Aorta (tissue), 5 donors: ENCODE results near the gene EIPR1. TPM values are rescaled to one million over a fixed set of nuclear protein-coding genes. Genes with fewer than 3 reads are reported as not detected.

Experiments
- ATAC-seq: fragments of 200-7000 bp; cut with Tn5 transposase; one replicate; pipeline ENCODE4 v1.9.1; 2022; ENCODE audit warnings: moderate library complexity; ENCODE audit not compliant: low FRiP score
- DNase-seq, 2 donors: peaks; one replicate each; pipeline ENCODE4 v3.0.0-alpha.2; 2020
- H3K27ac ChIP-seq, 2 donors: one replicate each; pipeline ENCODE4 v1.5.1; 2013; ENCODE audit warnings: low read length in 2 of 2, mild to moderate bottlenecking in 2 of 2, moderate library complexity in 2 of 2, control low read depth in 1 of 2, inconsistent platforms in 1 of 2, low read depth in 1 of 2
- H3K27me3 ChIP-seq, 2 donors: one replicate each; pipeline ENCODE4 v1.6.1; 2013; ENCODE audit warnings: control low read depth in 1 of 2, low read length in 1 of 2, mild to moderate bottlenecking in 1 of 2, moderate library complexity in 1 of 2; ENCODE audit not compliant: insufficient read depth in 2 of 2, control insufficient read depth in 1 of 2
- H3K36me3 ChIP-seq, 2 donors: one replicate each; pipeline ENCODE4 v1.6.1; 2013; ENCODE audit warnings: control low read depth in 1 of 2, low read length in 1 of 2, mild to moderate bottlenecking in 1 of 2; ENCODE audit not compliant: insufficient read depth in 2 of 2, control insufficient read depth in 1 of 2
- H3K4me1 ChIP-seq, 2 donors: one replicate each; pipeline ENCODE4 v1.6.1; 2013; ENCODE audit warnings: low read length in 2 of 2, control low read depth in 1 of 2, mild to moderate bottlenecking in 1 of 2, moderate library complexity in 1 of 2; ENCODE audit not compliant: insufficient read depth in 2 of 2, control insufficient read depth in 1 of 2
- H3K4me3 ChIP-seq, 2 donors: one replicate each; pipeline ENCODE4 v1.5.1; 2013; ENCODE audit warnings: low read length in 2 of 2, control low read depth in 1 of 2, mild to moderate bottlenecking in 1 of 2
- H3K9me3 ChIP-seq: one replicate; pipeline ENCODE4 v1.6.1; 2013; ENCODE audit warnings: mild to moderate bottlenecking, low read length; ENCODE audit not compliant: control insufficient read depth
- WGBS, 2 donors: extraction: QIAGEN DNeasy Blood & Tissue Kit; methylation state at CpG; one replicate each; pipeline ENCODE4 v1.1.7; 2013; 5-methylcytosine and 5-hydroxymethylcytosine counted together
- intact Hi-C, 2 donors: fragments of 100-400 bp; cut with DNase I; formaldehyde crosslinking; loops; one replicate each; pipeline versions ENCODE4 v1.14.2 to v1.15.0; 2022
- polyA plus RNA-seq, 2 donors: library from polyadenylated mRNA; stranded (reverse); fragments of 200-250 nt; gene quantifications; one replicate each; pipeline ENCODE4 v1.2.3, GENCODE V29; 2013
- total RNA-seq, 2 donors: library from RNA; stranded (reverse); fragmentation: NEBNext Ultra II Directional; extraction: Animal tissue kit (Norgen Biotek cat#: 25700); gene quantifications; one replicate each; pipeline ENCODE4 v1.2.1, GENCODE V29; 2021
- donor health status: healthy with polysubstance abuse.
- donor health status: Bipolar disorder and iron deficiency.
- donor health status: DM: no; HTN: no; CAD: no.
- donor health status: DM: no; HTN: no; CAD: no.
- donor health status: DM: yes; HTN: yes; CAD: no.

EIPR1 gene
- total and polyA plus RNA-seq, 4 donors: 9.7 to 13.7 (median 10.0) TPM

- Histone ChIP-seq H3K4me1 (no peaks in the 10 kb centered on the region), H3K36me3 (peaks cover 0 to 2% of the 10 kb centered on the region in 2 donors), H3K27ac (no peak overlapping the region), H3K4me3 (no peak overlapping the region), H3K27me3 (no peaks in the 10 kb centered on the region), H3K9me3 (no peaks in the 10 kb centered on the region)
- DNase-seq (no peak), ATAC-seq (no peak)
- intact Hi-C loops: no loop called here
- 83 to 85% methylated on average over 20 of the region's 20 CpGs for WGBS, 2 donors
Measured at GRCh38 chr2:3265981-3266924, 111.4 kb downstream of the EIPR1 start.

GRCh38 chr2:3265471-3265870 is 112.1 kb downstream of the EIPR1 start:
- no peaks in the 10 kb centered on the region for H3K4me1 ChIP-seq
- ATAC-seq (no peak), DNase-seq (no peak)
- no peaks in the 10 kb centered on the region for H3K9me3 ChIP-seq
- 90 to 93% methylated on average over 8 of the region's 8 CpGs for WGBS, 2 donors
- H3K27me3 ChIP-seq: no peaks in the 10 kb centered on the region
- peaks cover 0 to 2% of the 10 kb centered on the region in 2 donors for H3K36me3 ChIP-seq
- no peak overlapping the region for H3K4me3 ChIP-seq
- intact Hi-C loops: no loop called here
- H3K27ac ChIP-seq: no peak overlapping the region

- WGBS, 2 donors: 83 to 88% methylated on average over 12 of the region's 12 CpGs
- Histone ChIP-seq H3K27ac (no peak overlapping the region), H3K36me3 (peaks cover 0 to 2% of the 10 kb centered on the region in 2 donors), H3K9me3 (no peaks in the 10 kb centered on the region), H3K4me3 (no peak overlapping the region), H3K27me3 (no peaks in the 10 kb centered on the region), H3K4me1 (no peaks in the 10 kb centered on the region)
- intact Hi-C loops: no loop called here
- peak in 1 of 2 donors; percentile 78 for DNase-seq
- no peak for ATAC-seq
Measured at GRCh38 chr2:3264010-3264744, 113.4 kb downstream of the EIPR1 start.

- Histone ChIP-seq H3K4me3 (no peak overlapping the region), H3K36me3 (peaks cover 0 to 2% of the 10 kb centered on the region in 2 donors), H3K9me3 (no peaks in the 10 kb centered on the region), H3K27ac (no peak overlapping the region), H3K4me1 (no peaks in the 10 kb centered on the region), H3K27me3 (no peaks in the 10 kb centered on the region)
- DNase-seq: no peak
- 95 to 97% methylated on average over 16 of the region's 16 CpGs for WGBS, 2 donors
- ATAC-seq: no peak
- intact Hi-C loops: no loop called here
Measured at GRCh38 chr2:3263487-3263886, 114.1 kb downstream of the EIPR1 start.

- Histone ChIP-seq H3K4me3 (no peak overlapping the region), H3K9me3 (no peaks in the 10 kb centered on the region), H3K4me1 (no peaks in the 10 kb centered on the region), H3K27me3 (no peaks in the 10 kb centered on the region), H3K36me3 (peaks cover 0 to 2% of the 10 kb centered on the region in 2 donors), H3K27ac (no peak overlapping the region)
- ATAC-seq (no peak), DNase-seq (no peak)
- WGBS, 2 donors: 94 to 97% methylated on average over 18 of the region's 18 CpGs
- intact Hi-C loops: no loop called here
Measured at GRCh38 chr2:3262437-3263388, 114.9 kb downstream of the EIPR1 start.

GRCh38 chr2:3261511-3261910 is 116.1 kb downstream of the EIPR1 start:
- intact Hi-C loops: no loop called here
- Histone ChIP-seq H3K4me1 (no peaks in the 10 kb centered on the region), H3K27ac (no peak overlapping the region), H3K9me3 (no peaks in the 10 kb centered on the region), H3K36me3 (peaks cover 0 to 4% of the 10 kb centered on the region in 2 donors), H3K4me3 (no peak overlapping the region), H3K27me3 (no peaks in the 10 kb centered on the region)
- 98 to 99% methylated on average over 8 of the region's 8 CpGs for WGBS, 2 donors
- DNase-seq (no peak), ATAC-seq (no peak)

- H3K27ac ChIP-seq: no peak overlapping the region
- ATAC-seq: no peak
Measured at GRCh38 chr2:3260959-3261358, 116.7 kb downstream of the EIPR1 start.

GRCh38 chr2:3257826-3258225 is 119.8 kb downstream of the EIPR1 start:
- no peaks in the 10 kb centered on the region for H3K4me1 ChIP-seq
- DNase-seq (no peak), ATAC-seq (no peak)
- WGBS, 2 donors: 96 to 98% methylated on average over 8 of the region's 8 CpGs
- intact Hi-C loops: no loop called here
- no peaks in the 10 kb centered on the region for H3K9me3 ChIP-seq
- no peak overlapping the region for H3K27ac ChIP-seq
- no peak overlapping the region for H3K4me3 ChIP-seq
- H3K36me3 ChIP-seq: peaks cover 0 to 4% of the 10 kb centered on the region in 2 donors
- no peaks in the 10 kb centered on the region for H3K27me3 ChIP-seq

More at GRCh38 chr2:3260959-3261358, 116.7 kb downstream of the EIPR1 start:
- Histone ChIP-seq H3K27me3 (no peaks in the 10 kb centered on the region), H3K4me1 (no peaks in the 10 kb centered on the region), H3K36me3 (peaks cover 0 to 4% of the 10 kb centered on the region in 2 donors), H3K9me3 (no peaks in the 10 kb centered on the region), H3K4me3 (no peak overlapping the region)
- WGBS, 2 donors: 88 to 92% methylated on average over 6 of the region's 6 CpGs
- intact Hi-C loops: no loop called here
- DNase-seq: no peak
